Body of pancreas (tissue), 4 donors: ENCODE measurements around the gene ENTPD2.

Source experiments
- POLR2A ChIP-seq, 3 donors: fragments of 450-650 bp; IDR thresholded peaks; one replicate each; pipeline ENCODE4 v1.6.1; 2016; ENCODE audit warnings: antibody characterized with exemption in 3 of 3, mild to moderate bottlenecking in 2 of 3
- TF ChIP-seq, protein P1 (sequence below), 7 experiments: fragments of 450-650 bp in 4 of 7; fragments of 200-600 bp in 3 of 7; sonication (generic) in 3 of 7; IDR thresholded peaks; one replicate each; pipeline ENCODE4 v1.5.1; 2016 to 2019; ENCODE audit warnings: antibody characterized with exemption in 7 of 7

DNA sequence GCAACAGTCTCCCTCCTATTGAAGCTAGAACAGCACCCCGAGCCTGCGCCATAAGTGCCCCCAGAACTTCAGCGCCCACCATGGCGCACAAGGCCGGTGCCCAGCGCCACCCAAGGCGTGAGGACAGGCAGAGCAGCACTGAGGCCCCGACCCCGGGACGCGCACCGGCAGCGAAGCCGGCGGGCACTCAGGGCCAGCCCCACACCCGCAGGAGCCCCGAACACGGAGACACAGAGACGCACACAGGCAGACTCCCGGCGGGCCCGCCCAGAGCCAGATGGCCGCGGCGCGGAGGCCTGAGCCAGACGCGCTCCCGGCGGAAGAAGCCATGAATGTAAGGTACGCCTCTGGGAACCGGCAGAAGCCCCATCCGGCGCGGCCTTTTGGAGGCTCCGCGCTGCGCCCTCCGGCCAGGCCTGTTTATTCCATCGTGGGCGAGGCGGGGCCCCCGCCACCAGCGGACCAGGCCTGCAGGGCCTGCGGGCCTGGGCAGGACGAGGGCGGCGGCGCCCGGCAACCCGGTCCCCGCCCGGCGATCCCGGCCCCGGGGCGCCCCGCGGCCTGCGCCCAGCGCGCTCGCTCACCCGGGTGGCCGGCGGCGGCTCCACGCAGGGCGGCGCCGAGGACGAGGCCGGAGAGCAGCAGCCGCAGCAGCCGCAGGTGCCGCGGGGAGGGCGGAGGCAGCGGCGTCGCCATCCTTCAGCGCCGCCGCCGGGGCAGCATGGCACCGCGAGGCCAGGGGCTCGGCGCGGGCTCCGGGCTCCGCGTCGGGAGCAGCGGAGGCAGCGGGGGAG is 8.4 kb downstream of the ENTPD2 start:
- TF ChIP-seq, protein P1, sequence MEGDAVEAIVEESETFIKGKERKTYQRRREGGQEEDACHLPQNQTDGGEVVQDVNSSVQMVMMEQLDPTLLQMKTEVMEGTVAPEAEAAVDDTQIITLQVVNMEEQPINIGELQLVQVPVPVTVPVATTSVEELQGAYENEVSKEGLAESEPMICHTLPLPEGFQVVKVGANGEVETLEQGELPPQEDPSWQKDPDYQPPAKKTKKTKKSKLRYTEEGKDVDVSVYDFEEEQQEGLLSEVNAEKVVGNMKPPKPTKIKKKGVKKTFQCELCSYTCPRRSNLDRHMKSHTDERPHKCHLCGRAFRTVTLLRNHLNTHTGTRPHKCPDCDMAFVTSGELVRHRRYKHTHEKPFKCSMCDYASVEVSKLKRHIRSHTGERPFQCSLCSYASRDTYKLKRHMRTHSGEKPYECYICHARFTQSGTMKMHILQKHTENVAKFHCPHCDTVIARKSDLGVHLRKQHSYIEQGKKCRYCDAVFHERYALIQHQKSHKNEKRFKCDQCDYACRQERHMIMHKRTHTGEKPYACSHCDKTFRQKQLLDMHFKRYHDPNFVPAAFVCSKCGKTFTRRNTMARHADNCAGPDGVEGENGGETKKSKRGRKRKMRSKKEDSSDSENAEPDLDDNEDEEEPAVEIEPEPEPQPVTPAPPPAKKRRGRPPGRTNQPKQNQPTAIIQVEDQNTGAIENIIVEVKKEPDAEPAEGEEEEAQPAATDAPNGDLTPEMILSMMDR (IDR thresholded peaks at IDR 0.05) = no peak
- TF ChIP-seq POLR2A (IDR thresholded peaks at IDR 0.05) = no peak
